HEK293 (cell line): Measurements from ENCODE around the gene BRF1.
A peak's percentile ranks its signal among the peaks of the same experiment; 100 is the strongest.

Experiments used
- CTCF ChIA-PET: fragments of 350-600 bp; formaldehyde crosslinking; extraction: SDS; loops from one replicate; lab custom pipeline; 2021; ENCODE audit warnings: antibody characterized with exemption; lab: Yijun Ruan, JAX
- POLR2A ChIA-PET: fragments of 300-600 bp; formaldehyde crosslinking; extraction: SDS; loops from one replicate; lab custom pipeline; 2020; ENCODE audit warnings: antibody characterized with exemption, inconsistent platforms; lab: Yijun Ruan, JAX
- H3K27ac ChIP-seq: fragments of 200-500 bp; sonication (Bioruptor generic); 2 replicates; pipeline ENCODE4 v1.5.1; 2014; ENCODE audit warnings: low read depth, low read length, control low read depth, inconsistent platforms; ENCODE audit errors: extremely low read depth
- H3K36me3 ChIP-seq, 2 experiments: fragments of 200-500 bp in 1 of 2; sonication (Bioruptor generic) in 1 of 2; 1 replicate in 1 of 2; 2 replicates in 1 of 2; pipeline ENCODE4 v1.5.1; 2014 to 2017; ENCODE audit warnings: inconsistent platforms in 2 of 2, low read length in 2 of 2; ENCODE audit not compliant: control insufficient read depth in 2 of 2, insufficient read depth in 1 of 2
- H3K4me1 ChIP-seq: fragments of 200-500 bp; sonication (Bioruptor generic); 2 replicates; pipeline ENCODE4 v1.5.1; 2014; ENCODE audit warnings: mild to moderate bottlenecking, low read length, inconsistent platforms; ENCODE audit not compliant: control insufficient read depth, insufficient read depth
- H3K4me3 ChIP-seq: 2 replicates; pipeline ENCODE4 v1.5.1; 2011; ENCODE audit warnings: low read depth, mild to moderate bottlenecking, control low read depth, low read length, moderate library complexity
- H3K9me3 ChIP-seq: fragments of 200-500 bp; sonication (Bioruptor generic); 2 replicates; pipeline ENCODE4 v1.5.1; 2014; ENCODE audit warnings: low read depth, low read length, inconsistent platforms; ENCODE audit not compliant: control insufficient read depth, insufficient read depth
- BCL11B ChIP-seq: fragments of 450-650 bp; formaldehyde crosslinking; IDR thresholded peaks from 2 replicates; pipeline ENCODE4 v1.5.1; 2016; ENCODE audit warnings: low read depth, missing biosample characterization, missing genetic modification characterization
- GLIS1 ChIP-seq: fragments of 450-650 bp; formaldehyde crosslinking; IDR thresholded peaks from 2 replicates; pipeline ENCODE4 v1.5.1; 2016; ENCODE audit warnings: missing biosample characterization, missing genetic modification characterization
- GLIS2 ChIP-seq: fragments of 450-650 bp; formaldehyde crosslinking; IDR thresholded peaks from 2 replicates; pipeline ENCODE4 v1.5.1; 2016; ENCODE audit warnings: missing biosample characterization, missing genetic modification characterization
- HOXA7 ChIP-seq: sonication (generic); formaldehyde crosslinking; IDR thresholded peaks from 2 replicates; pipeline ENCODE4 v1.8.1; 2022; ENCODE audit warnings: missing genetic modification reagents, borderline replicate concordance
- KLF1 ChIP-seq: fragments of 450-650 bp; formaldehyde crosslinking; IDR thresholded peaks from 2 replicates; pipeline ENCODE4 v1.5.1; 2016; ENCODE audit warnings: missing biosample characterization, missing genetic modification characterization
- MEIS1 ChIP-seq: sonication (generic); formaldehyde crosslinking; IDR thresholded peaks from 2 replicates; pipeline ENCODE4 v1.8.1; 2022; ENCODE audit warnings: missing genetic modification reagents, mild to moderate bottlenecking, borderline replicate concordance
- ZIC2 ChIP-seq: fragments of 450-650 bp; formaldehyde crosslinking; IDR thresholded peaks from 2 replicates; pipeline ENCODE4 v1.5.1; 2016; ENCODE audit warnings: missing biosample characterization, missing genetic modification characterization
- ZNF132 ChIP-seq: fragments of 450-650 bp; formaldehyde crosslinking; IDR thresholded peaks from 2 replicates; pipeline ENCODE4 v1.5.1; 2017; ENCODE audit warnings: missing biosample characterization, missing genetic modification characterization, borderline replicate concordance
- ZNF133 ChIP-seq: fragments of 450-650 bp; formaldehyde crosslinking; IDR thresholded peaks from 2 replicates; pipeline ENCODE4 v1.5.1; 2016; ENCODE audit warnings: missing biosample characterization, missing genetic modification characterization
- ZNF148 ChIP-seq: fragments of 450-650 bp; formaldehyde crosslinking; IDR thresholded peaks from 2 replicates; pipeline ENCODE4 v1.5.0; 2017; ENCODE audit warnings: missing biosample characterization, missing genetic modification characterization, borderline replicate concordance
- ZNF174 ChIP-seq: fragments of 450-650 bp; formaldehyde crosslinking; IDR thresholded peaks from 2 replicates; pipeline ENCODE4 v1.5.0; 2017; ENCODE audit warnings: missing biosample characterization, mild to moderate bottlenecking, missing genetic modification characterization
- ZNF18 ChIP-seq: fragments of 450-650 bp; formaldehyde crosslinking; IDR thresholded peaks from 2 replicates; pipeline ENCODE4 v1.5.1; 2016; ENCODE audit warnings: missing biosample characterization, missing genetic modification characterization
- ZNF202 ChIP-seq: fragments of 450-650 bp; formaldehyde crosslinking; IDR thresholded peaks from 2 replicates; pipeline ENCODE4 v1.5.1; 2016; ENCODE audit warnings: missing biosample characterization, missing genetic modification characterization, borderline replicate concordance
- ZNF223 ChIP-seq: fragments of 450-650 bp; formaldehyde crosslinking; IDR thresholded peaks from 2 replicates; pipeline ENCODE4 v1.5.1; 2016; ENCODE audit warnings: missing biosample characterization, missing genetic modification characterization
- ZNF239 ChIP-seq: fragments of 450-650 bp; formaldehyde crosslinking; IDR thresholded peaks from 2 replicates; pipeline ENCODE4 v1.5.1; 2016; ENCODE audit warnings: missing biosample characterization, missing genetic modification characterization
- ZNF48 ChIP-seq: fragments of 450-650 bp; formaldehyde crosslinking; IDR thresholded peaks from 2 replicates; pipeline ENCODE4 v1.5.1; 2016; ENCODE audit warnings: missing biosample characterization, missing genetic modification characterization
- ZNF549 ChIP-seq: fragments of 450-650 bp; IDR thresholded peaks from 2 replicates; pipeline ENCODE4 v1.5.1; 2018; ENCODE audit warnings: missing biosample characterization, missing genetic modification characterization, mild to moderate bottlenecking, inconsistent platforms, moderate library complexity
- ZNF596 ChIP-seq: fragments of 450-650 bp; IDR thresholded peaks from 2 replicates; pipeline ENCODE4 v1.5.0; 2018; ENCODE audit warnings: missing biosample characterization, mild to moderate bottlenecking, missing genetic modification characterization, moderate library complexity
- ZSCAN4 ChIP-seq: fragments of 450-650 bp; formaldehyde crosslinking; IDR thresholded peaks from 2 replicates; pipeline ENCODE4 v1.5.1; 2017; ENCODE audit warnings: missing biosample characterization, missing genetic modification characterization

Gene BRF1

GRCh38 chr14:105213361-105213760, 87.4 kb downstream of the BRF1 start:
- CTCF ChIA-PET: interaction anchor here (1.2 to 2.1 kb wide), 2 partner anchors 9 to 138 kb away, joined by 3 to 5 read pairs; no protein-coding TSS in a partner anchor
- Histone ChIP-seq H3K4me1 (no peaks in the 10 kb centered on the region), H3K9me3 (no peaks in the 10 kb centered on the region), H3K4me3 (no peak overlapping the region), H3K27ac (no peak overlapping the region), H3K36me3 (peaks cover 0 to 63% of the 10 kb centered on the region in 2 experiments; a peak in 1 of 3 replicates)
- no peak for TF ChIP-seq ZNF239 (tag by site-specific recombination)
- TF ChIP-seq KLF1 (tag by site-specific recombination): no peak
- peak; percentile 62 for TF ChIP-seq ZIC2 (tag by site-specific recombination)
- 0 out of 2 replicates have a peak, but pooled peaks have one; percentile 45 for TF ChIP-seq GLIS1 (tag by site-specific recombination)
- no peak for TF ChIP-seq ZNF48 (tag by site-specific recombination)
- no peak for TF ChIP-seq HOXA7
- TF ChIP-seq ZSCAN4: no peak
- TF ChIP-seq ZNF18: no peak
- TF ChIP-seq ZNF148 (tag by site-specific recombination): no peak
- TF ChIP-seq MEIS1: no peak
- TF ChIP-seq ZNF596: no peak
- POLR2A ChIA-PET: interaction anchor here (1.2 kb wide), 1 partner anchor 12 kb away, joined by 3 read pairs; no protein-coding TSS in a partner anchor

GRCh38 chr14:105212541-105213300, 88.1 kb downstream of the BRF1 start:
- TF ChIP-seq ZNF549 (no peak), GLIS1 (tag by site-specific recombination) (peak; percentile 77), ZIC2 (tag by site-specific recombination) (peak; percentile 100), GLIS2 (tag by site-specific recombination) (peak; percentile 19)
- CTCF ChIA-PET: interaction anchor here (1.4 to 2.1 kb wide), 2 partner anchors 12 to 139 kb away, joined by 3 to 5 read pairs; no protein-coding TSS in a partner anchor
- Histone ChIP-seq H3K27ac (no peak overlapping the region), H3K4me3 (no peak overlapping the region), H3K4me1 (no peaks in the 10 kb centered on the region), H3K9me3 (no peaks in the 10 kb centered on the region), H3K36me3 (peaks cover 0 to 57% of the 10 kb centered on the region in 2 experiments; a peak in 1 of 3 replicates)
- POLR2A ChIA-PET: no interaction called here

- POLR2A ChIA-PET: no interaction called here
- CTCF ChIA-PET: interaction anchor here (0.7 to 1.4 kb wide), 2 partner anchors 11 to 17 kb away, joined by 3 read pairs; no protein-coding TSS in a partner anchor
- H3K9me3 ChIP-seq: no peaks in the 10 kb centered on the region
- no peak overlapping the region for H3K27ac ChIP-seq
- H3K4me3 ChIP-seq: no peak overlapping the region
- peaks cover 0 to 47% of the 10 kb centered on the region in 2 experiments; a peak in 1 of 3 replicates for H3K36me3 ChIP-seq
- no peaks in the 10 kb centered on the region for H3K4me1 ChIP-seq
- no peak for TF ChIP-seq BCL11B (tag by site-specific recombination)
- TF ChIP-seq ZNF174 (tag by site-specific recombination): no peak
- TF ChIP-seq ZNF133 (tag by site-specific recombination): no peak
- no peak for TF ChIP-seq ZNF202 (tag by site-specific recombination)
- TF ChIP-seq ZNF18: no peak
- TF ChIP-seq ZNF148 (tag by site-specific recombination): no peak
- TF ChIP-seq ZNF223 (tag by site-specific recombination): no peak
- TF ChIP-seq ZNF132: no peak
Measured at GRCh38 chr14:105211758-105212089, 89.1 kb downstream of the BRF1 start.
